Prostate gland (tissue), 2 donors: ENCODE results near the gene SMCR8.

Experiments used
- CTCF ChIP-seq, 4 experiments: fragments of 200-600 bp in 2 of 4; fragments of 450-650 bp in 2 of 4; sonication (generic) in 2 of 4; IDR thresholded peaks; 1 replicate in 3 of 4; 2 replicates in 1 of 4; pipeline ENCODE4 v1.5.1; 2016 to 2019; ENCODE audit warnings: antibody characterized with exemption in 4 of 4, mild to moderate bottlenecking in 2 of 4, moderate library complexity in 2 of 4
- POLR2AphosphoS5 ChIP-seq: sonication (generic); formaldehyde crosslinking; IDR thresholded peaks from one replicate; pipeline ENCODE4 v1.6.1; 2017; ENCODE audit warnings: antibody characterized with exemption

GRCh38 chr17:18362698-18363100, 47.6 kb downstream of the SMCR8 start:
- TF ChIP-seq CTCF (IDR thresholded peaks at IDR 0.05): no peak
- TF ChIP-seq POLR2AphosphoS5: no peak
